ENCODE measurements around the gene CHRM2.

GRCh38 chr7:137000621-137001020, 132.2 kb downstream of the CHRM2 start:
- TF ChIP-seq EZH2phosphoT487 (IDR thresholded peaks at IDR 0.05): no peak
- TF ChIP-seq, protein P1, sequence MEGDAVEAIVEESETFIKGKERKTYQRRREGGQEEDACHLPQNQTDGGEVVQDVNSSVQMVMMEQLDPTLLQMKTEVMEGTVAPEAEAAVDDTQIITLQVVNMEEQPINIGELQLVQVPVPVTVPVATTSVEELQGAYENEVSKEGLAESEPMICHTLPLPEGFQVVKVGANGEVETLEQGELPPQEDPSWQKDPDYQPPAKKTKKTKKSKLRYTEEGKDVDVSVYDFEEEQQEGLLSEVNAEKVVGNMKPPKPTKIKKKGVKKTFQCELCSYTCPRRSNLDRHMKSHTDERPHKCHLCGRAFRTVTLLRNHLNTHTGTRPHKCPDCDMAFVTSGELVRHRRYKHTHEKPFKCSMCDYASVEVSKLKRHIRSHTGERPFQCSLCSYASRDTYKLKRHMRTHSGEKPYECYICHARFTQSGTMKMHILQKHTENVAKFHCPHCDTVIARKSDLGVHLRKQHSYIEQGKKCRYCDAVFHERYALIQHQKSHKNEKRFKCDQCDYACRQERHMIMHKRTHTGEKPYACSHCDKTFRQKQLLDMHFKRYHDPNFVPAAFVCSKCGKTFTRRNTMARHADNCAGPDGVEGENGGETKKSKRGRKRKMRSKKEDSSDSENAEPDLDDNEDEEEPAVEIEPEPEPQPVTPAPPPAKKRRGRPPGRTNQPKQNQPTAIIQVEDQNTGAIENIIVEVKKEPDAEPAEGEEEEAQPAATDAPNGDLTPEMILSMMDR (IDR thresholded peaks at IDR 0.05): no peak
